GM20431 (cell line): Measurements from ENCODE around the gene ADAMTS17.

Experiments
- in situ Hi-C: fragments of 300-500 bp; cut with MseI, MboI; formaldehyde crosslinking; loops from one replicate; pipeline ENCODE4 v1.15.0; 2020; ENCODE audit warnings: low sequenced_read_pairs; ENCODE audit not compliant: unreplicated experiment

ADAMTS17 gene

DNA sequence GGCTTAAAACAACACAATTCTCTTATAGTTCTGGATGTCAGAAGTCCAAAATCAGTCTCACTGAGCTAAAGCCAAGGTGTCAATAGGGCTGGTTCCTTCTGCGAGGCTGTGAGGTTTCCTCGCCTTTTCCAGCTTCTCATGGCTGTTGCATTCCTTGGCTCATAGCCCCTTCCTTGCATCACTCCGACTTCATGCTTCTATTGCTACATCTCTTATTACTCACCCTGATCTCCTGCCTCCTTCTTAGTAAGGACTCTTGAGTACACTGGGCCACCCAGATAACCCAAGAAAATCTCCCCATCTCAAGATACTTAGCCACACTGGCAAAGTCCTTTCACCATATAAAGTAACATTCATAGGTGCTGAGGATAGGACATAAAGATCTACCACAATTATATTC, 193.9 kb downstream of the ADAMTS17 start:
- in situ Hi-C loops: no loop called here

DNA sequence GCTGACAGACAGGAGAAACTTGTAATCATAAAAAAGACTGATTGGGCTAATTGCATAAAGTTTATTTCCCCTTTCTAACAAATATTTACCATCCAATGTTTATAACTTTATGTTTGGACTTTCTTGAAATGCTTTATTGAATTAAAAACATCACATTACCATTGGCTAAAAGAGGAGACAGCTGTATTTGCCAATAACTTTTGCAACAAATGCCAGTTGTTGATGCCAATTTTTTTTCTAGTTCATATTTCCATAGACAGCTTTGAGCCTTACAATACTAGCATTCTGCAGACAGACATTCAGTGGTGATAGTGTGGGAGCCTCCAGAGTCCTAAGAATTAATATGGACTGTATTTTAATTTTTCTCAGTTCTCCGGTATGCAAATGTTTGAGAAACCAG, 198.4 kb downstream of the ADAMTS17 start:
- in situ Hi-C loops: no loop called here

DNA sequence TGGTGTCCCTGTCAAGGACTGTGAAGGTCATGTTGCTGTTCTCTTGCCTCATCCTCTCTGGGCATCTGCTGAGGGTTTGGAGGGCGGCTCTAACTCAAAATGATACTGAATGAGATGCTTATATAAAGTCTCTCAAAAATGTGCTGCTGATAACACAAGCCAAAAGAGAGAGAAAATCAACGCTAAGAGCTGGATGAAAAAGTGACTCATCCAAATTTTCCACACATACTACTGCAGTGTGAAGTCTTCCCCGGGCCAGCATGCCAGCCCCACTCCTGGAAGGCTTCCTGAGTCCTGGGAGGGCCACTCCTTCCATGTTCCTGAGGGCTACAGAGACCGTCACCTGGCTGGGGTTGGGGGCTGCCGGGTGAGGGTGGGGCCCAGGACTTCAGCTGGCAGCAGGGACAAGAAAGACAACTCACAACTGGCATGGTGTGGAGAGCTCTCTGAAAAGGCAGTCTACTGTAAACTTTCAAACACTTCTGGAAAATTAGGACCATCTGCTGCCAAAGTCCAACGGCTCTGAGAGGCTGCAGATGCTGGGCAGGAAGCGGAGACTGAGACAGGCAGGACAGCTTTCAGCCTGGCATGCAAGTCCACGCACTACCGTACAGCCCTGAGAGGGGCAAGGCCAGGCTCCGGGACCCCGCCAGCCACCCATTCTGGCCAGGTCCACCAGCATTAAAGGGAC, 200.3 kb downstream of the ADAMTS17 start:
- in situ Hi-C loops: no loop called here

DNA sequence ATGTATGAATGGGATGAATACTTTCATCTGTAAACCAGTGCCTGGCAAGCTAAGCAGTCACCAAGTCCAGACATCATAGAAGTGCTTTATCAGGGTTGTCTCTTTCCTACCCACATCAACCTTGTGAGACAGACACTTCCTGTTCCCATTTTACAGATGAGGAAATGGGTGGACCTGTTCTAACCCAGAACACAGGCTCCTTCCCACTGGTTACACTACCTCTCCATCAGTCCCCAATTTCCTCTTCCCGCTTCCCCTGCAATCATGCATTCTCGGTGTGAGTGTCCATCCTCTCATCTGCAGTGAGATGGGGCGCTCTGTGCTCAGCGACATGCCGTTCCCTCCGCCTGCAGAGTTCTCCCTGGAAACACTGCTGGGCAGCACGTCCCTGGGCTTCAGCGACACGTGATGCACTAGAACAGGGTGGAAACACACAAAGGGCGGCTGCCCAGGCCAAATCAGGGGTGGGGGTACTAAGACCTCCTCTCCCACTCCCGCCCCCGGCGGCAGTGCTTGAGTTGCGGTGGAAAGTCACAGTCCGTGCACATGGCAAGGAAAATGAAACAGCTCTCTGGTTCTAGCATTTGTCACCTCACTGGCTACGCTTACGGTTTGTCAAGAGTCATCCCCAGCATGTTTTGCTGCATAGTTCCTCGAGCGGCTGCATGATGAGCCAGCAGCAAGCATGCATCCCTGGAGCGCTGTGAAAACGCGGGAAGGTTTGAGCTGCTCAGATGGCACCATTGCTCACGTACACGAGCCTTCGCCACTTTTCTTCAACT, 201.1 kb downstream of the ADAMTS17 start:
- in situ Hi-C loops: no loop called here

DNA sequence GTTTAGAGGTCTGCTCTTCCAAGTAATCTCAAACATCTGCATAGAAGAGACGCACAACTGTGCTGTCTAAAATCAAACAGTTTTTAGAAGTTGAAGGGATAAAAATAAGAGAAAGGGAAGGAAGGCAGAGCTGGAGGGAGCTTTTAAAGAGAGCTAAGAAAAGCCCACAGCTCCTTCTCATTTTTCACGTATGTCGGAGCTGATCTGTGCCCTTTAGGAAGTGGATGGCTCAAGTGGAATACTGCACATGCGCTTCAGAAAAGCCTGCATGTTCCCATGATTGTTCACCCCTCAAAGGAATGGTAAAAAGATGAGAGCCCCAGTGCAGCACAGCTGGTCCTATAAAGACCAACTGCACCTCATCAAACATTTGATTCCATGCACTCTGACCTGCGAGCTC, 207.2 kb downstream of the ADAMTS17 start:
- in situ Hi-C loops: no loop called here

DNA sequence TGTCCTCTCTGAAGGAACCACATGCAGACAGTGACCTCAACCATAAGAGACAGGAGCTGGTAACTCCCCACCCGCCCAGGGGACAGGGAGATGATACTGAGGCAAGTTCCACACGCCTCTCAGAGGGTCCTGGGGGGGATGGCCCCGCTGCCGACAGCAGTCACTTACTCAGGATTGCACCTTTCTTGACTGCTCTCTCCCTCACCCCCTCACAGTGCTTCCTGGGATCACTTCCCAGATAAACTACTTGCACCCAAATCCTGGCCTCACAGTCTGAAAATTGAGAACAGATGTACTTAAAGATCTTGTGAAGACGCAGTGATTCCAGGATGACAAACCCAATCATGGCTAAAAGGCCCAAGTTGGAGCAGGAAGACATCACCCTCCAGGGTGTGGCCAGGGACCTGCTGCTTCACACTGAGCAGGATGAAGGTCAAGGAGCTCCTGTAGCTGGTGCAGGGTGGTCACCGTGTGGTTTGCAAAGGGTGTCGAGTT, 207.6 kb downstream of the ADAMTS17 start:
- in situ Hi-C loops: no loop called here

DNA sequence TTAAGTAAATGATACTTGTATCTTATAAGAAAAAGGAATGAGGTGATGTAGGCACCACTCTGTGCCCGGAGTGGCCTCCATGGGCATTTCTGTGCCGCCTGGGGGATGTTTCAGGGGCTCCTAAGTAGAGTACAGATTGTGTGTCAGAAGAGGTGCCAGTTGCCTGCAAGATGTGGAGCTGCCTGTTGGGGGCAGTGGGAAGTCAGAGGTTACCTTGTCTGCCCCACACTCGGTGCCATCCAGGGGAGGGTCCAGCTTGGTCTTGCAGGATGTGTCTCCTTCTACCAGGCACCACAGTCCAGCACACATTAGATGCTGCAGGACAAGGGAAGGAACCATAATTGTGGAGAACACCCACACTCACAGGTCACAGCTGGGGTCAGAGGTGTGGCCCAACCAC, 208.8 kb downstream of the ADAMTS17 start:
- in situ Hi-C loops: no loop called here

DNA sequence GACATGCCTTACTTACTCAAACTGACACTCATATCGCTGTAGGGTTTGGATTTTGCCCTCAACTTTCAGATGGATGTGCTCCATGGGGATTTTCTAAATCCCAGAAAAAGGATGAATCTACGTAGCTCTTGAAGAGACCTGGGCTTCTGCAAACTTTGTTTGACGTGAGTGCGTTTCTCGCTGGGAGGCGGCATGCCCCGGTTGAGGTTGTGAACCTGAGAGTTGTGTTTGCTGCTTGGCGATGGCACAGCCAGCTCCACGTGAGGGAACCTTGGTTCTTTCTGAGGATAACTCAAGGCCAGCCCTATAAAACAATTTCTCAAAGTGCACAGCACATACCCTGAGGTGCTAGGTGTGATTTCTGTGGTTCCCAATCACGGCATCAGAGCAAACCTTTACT, 209.5 kb downstream of the ADAMTS17 start:
- in situ Hi-C loops: no loop called here

DNA sequence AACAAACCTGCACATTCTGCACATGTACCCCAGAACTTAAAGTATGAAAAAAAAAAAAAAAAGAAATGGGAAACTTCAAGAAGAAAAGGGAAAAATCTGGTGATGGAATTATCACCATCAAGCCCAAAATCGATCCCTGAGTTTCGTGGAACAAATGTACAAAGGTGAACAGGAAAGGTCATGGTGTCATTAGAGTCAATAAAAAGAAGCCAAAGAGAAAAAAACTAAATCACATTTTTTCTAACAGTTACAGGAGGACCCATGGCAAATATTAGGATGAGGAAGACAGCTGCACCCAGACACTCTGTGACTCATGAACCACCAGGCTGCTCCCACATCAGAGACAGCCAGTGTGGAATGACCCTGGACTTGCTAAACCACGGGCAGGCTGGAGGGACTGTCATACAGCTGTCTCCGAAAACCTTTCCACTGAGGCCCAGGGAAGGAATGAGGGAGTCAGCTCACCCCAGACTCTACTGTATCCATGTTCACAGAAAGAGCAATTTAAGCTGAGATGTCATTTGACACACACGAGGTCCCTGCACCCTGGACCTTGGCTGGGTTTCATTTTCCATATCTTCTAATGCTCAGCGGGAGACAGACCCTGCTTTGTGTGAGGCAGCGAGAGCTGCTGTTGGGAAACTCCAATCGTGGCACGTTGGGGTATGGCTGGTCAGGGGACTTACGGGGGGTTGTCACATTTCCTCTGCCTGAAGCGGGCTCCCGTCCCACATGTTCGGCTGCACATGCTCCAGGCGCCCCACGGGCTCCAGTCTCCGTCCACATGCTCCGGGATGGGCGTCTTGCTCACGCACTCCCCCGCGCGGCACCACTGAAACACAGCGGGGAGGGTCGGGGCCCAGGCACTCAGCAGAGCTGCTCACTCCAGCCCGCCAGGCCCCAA, 210.2 kb downstream of the ADAMTS17 start:
- in situ Hi-C loops: no loop called here

DNA sequence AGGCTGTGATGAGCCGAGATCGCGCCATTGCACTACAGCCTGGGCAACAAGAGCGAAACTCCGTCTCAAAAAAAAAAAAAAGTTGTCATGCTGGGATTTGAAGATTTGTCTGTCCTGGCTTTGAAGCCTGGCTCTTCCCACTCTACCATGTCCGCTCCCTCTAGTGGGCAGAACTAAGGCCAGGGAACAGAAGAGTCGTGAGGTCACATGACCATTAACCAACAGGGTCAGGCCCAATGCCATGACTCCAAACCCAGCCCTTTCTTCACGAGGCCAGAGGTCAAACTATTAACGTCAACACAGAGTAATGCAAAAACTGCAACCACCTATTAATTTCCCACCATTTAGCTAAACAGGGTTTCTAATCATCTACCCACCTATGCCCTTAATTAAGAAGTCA, 212.1 kb downstream of the ADAMTS17 start:
- in situ Hi-C loops: no loop called here

DNA sequence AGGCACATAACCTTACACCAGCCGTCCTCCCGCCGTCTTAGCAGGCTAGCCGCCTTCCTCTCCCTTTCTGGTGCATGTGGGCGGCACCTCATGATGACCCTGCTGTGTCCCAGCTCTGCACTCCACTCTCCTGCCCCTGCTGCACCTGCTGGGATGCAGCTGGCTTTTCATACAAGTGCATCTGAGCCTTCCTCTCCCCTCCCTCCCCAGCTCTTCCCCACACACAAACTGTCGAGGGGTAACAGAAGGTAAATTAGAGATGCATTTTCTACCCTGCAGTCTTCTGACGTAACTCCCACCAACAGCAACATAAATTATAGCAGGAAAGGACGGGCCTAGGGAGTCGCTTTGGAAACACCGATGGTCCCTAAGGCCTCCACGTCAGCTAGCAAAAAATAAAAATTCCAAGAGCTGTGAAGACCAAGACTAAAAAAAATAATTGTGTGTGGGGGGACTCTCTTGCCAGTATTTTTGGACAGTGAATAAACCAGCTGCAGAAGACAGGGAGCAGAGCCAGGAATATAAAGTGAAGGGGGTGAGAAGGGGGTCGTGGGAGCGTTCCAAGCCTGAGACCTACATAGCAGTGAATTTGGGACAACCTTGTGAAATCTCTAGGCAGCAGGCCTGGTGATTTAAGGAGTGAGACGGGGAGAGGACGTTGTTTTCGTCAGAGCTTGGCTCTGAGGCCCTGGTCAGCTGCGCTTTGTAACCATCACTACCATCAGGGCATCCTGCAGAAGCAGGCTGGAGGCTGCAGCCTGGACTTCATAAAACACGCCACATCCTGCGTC, 216.2 kb downstream of the ADAMTS17 start:
- in situ Hi-C loops: no loop called here

DNA sequence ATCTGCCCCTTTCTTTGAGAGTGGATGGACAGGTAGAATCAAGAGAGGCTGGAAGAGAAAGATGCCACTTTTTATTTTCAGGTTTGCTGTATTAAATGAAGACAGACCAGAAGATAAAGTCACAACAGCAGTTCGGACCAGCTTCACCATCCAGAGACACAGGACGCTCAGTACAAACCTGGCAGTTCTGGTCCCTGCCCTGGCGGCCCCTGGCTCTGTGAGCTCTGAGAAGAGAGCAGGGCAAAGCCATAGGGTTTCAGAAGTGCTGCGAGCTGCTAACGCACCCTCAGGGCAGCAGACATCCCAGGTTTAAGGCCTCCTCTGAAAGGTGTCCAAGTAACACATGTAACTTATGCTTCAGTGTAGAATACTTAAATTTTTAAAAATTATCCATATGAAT, 216.8 kb downstream of the ADAMTS17 start:
- in situ Hi-C loops: no loop called here

DNA sequence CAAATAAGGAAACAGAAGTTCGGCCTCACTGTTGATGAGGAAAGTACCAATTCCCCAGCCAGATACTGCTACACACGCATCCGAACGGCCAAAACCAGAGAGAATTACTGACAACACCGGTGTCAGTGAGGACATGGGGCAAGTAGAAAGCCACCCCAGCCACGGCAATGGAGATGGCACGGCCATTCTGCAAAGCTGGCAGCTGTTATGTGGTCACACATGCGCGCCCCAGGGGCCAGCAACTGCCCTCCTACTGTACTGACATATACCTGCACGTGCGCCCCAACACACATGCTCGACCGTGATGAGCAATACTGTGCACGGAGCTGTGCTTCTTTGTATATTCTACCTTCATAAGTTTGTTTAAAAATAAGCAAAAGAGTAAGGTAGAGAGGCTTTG, 217.4 kb downstream of the ADAMTS17 start:
- in situ Hi-C loops: no loop called here

DNA sequence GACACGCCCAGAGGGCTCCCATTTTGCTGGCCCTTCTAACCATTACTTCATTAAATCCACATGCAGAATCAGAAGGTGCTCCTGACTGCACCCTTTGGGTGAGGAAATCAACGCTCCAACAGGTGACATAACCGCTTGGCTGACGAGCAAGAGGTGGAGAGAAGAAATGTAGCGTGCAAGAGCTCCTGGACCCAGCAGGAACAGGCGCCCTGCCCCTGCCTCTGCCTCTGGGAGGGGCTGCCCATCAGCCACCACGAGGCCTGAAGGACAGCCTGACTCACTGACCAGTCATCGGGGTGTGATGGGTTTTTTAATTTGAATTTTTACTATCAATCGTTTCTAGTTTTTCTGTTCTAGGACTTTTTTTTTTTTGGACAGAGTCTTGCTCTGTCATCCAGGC, 218.2 kb downstream of the ADAMTS17 start:
- in situ Hi-C loops: no loop called here

DNA sequence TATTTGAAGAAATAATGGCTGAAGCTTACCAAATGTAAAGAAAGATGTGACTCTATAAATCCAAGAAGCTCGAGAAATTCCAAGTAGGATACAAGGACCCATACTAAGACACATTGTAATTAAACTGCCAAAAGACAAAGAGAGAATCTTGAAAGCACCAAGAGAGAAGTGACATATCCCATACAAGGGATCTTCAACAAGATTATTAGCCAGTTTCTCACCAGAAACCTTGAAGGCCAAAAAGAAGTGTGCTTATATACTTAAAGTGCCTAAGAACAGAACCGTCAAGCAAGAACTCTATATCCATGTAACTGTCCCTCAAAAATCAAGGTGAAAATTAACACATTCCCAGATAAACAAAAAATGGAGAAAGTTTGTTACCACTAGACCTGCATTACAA, 220.5 kb downstream of the ADAMTS17 start:
- in situ Hi-C loops: no loop called here

DNA sequence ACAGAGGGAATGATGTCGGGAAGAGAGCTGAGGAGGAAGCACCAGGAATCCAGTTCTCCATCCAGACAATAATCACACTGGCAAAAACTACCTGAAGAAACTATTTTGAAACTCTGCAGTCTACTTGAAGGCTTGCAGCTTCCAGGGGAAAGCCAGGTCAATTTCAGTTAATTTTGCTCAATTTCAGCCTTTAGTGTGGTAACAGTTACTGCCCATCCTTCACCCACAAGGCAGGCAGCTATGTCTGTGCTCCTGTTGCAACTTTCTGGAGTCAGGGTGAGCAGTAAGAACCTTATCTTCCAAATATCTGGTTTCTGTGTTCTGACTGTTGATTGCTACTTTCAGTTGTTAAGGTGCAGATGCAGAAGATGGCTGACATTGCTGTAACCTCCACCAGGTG, 221.7 kb downstream of the ADAMTS17 start:
- in situ Hi-C loops: no loop called here

DNA sequence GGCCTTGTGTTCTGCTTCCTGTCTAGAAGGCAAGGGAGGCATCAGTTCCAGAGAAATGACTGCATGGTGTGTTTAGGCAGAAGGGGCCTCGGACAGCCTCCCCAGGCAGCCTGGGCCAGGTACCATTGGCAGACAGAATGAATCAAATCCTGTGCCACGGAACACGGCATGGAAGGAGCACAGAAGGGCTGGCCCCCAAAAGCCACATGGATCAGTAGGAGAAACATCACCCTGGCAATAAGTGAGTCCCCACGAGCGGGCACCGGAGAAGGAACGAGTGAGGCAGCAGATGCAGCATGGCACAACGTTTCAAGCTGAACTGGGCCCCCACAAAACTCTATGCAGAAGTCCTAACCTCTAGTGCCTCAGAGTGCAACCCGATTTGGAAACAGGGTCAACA, 223.2 kb downstream of the ADAMTS17 start:
- in situ Hi-C loops: no loop called here

DNA sequence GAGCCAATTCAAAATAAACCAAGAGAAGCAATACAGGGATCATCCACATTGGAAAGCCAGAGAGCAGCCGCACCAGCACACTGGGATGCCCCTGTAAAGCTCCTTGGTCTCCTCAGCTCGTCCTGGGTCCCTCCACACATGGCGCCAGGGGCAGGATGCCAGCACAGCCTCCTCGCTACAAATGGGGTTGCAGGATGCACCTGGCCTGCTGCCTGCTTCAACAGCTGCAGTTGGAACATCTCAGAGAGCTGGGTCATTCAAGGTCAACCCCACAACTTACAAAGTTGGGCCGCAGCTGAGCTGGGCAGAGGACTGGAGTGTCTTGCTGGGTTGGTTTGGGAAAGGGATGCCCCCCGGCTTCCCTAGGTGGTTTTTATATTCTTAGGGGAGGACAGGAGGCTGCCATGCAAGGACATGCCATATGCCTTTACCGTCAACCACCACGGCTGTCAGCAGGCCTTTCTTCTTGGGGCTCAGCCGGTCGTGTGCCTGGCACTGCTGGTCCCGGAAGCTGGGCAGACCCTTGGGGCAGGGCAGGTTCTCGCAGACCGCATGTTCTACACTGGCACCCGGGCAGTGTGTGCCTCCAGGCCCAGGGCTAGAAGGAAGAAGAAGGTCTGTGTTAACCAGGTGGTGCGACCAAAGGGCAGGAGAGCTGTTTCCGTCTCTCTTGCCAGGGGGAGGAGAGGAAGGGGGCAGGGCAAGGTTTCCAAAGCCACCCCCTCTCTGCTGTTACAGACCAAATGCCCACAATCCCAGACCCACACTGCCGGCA, 225.2 kb downstream of the ADAMTS17 start:
- in situ Hi-C loops: no loop called here

DNA sequence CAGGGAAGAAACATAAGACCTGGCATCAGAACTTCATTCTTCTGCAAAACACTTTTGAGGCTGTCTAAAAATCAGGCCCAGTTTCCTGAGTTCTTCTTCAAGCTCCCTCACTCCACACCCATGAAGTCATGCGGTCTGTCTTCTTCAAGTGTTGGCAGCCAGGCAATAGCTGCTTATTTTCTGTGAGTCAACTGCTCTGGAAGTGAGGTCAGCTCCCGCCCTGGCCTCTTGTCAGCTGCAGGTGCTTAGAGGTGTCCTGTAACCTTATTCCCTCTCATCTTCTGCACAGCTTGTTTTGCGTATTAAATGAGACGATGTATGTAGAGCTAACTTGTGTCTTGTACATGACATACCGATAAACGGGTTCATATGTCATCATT, 226.1 kb downstream of the ADAMTS17 start:
- in situ Hi-C loops: no loop called here
